ENCODE measurements around the gene ARHGAP30.

ARHGAP30 gene

DNA sequence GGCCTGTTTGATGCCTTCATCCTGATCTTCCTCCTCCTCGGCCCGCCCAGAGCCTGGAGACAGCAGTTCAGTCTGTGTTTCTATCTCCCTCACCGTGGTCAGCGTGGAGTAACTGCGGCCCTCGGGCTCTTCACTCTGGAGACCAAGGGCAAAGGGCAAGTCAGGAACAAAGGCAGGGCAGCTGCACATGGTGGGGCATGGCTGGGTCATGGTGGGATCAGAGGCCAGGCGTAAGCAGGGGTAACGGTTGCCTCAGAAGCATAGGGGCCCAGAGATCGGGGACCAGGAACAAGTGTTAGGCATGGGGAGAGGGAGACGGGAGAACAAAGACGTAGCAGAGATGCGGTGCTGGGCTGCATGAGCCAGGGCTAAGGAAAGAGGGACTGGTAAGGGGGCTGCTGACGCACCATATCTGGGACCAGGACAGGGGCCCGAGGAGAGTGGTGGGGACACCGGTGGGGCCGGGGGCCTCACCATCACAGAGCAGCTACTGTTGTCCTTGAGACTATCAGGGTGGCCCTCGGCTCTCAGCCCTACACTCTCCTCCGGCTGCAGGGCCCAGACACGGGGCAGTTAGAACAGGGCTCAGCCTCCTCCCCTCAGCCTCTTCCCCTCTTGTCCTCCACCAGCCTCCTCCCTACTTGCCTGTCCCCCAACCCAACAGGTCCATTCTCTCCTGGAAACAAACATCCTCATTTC lies 3.2 kb upstream of the ARHGAP30 start:
- Histone ChIP-seq H2AFZ (ENCODE audit: low read depth) (no peak overlapping the region), H3K79me2 (ENCODE audit: insufficient read depth, low read depth) (peaks cover 18% of the 10 kb centered on the region), H3K4me1 (ENCODE audit: low read depth, poor library complexity, severe bottlenecking) (peaks cover 32% of the 10 kb centered on the region), H3K9ac (no peak overlapping the region), H4K20me1 (ENCODE audit: insufficient read depth) (no peaks in the 10 kb centered on the region), H3K4me3 (IDR thresholded peaks at IDR 0.05; ENCODE audit: insufficient read depth, low read depth, low read length) (no peak overlapping the region), H3K27ac (no peak overlapping the region), H3K27me3 (ENCODE audit: insufficient read depth, low read depth) (no peaks in the 10 kb centered on the region), H3K4me2 (no peak overlapping the region), H3K36me3 (ENCODE audit: insufficient read depth) (no peaks in the 10 kb centered on the region)
- TF ChIP-seq CTCF (conservative IDR thresholded peaks at IDR 0.05; ENCODE audit: low read depth, low read length) = no peak; the same call in 1 of the 2 replicates

- H2AFZ ChIP-seq (ENCODE audit: low read depth) = 0 out of 2 replicates have a peak overlapping the region, but pooled peaks have one; percentile 2
Observed at GRCh38 chr1:161071886-161072371, 2.2 kb upstream of the ARHGAP30 start.

GRCh38 chr1:161070761-161071160 lies 1.1 kb upstream of the ARHGAP30 start:
- Histone ChIP-seq H3K27me3 (ENCODE audit: insufficient read depth, low read depth) (no peaks in the 10 kb centered on the region), H3K4me1 (ENCODE audit: low read depth, poor library complexity, severe bottlenecking) (peaks cover 44% of the 10 kb centered on the region), H2AFZ (ENCODE audit: low read depth) (peak overlapping the region; percentile 78; the same call in 1 of the 2 replicates), H3K27ac (peak overlapping the region; percentile 79; the same call in 1 of the 2 replicates), H3K79me2 (ENCODE audit: insufficient read depth, low read depth) (peaks cover 39% of the 10 kb centered on the region), H3K4me3 (IDR thresholded peaks at IDR 0.05; ENCODE audit: insufficient read depth, low read depth, low read length) (no peak overlapping the region), H4K20me1 (ENCODE audit: insufficient read depth) (no peaks in the 10 kb centered on the region), H3K4me2 (peak overlapping the region; percentile 96; the same call in 1 of the 2 replicates), H3K36me3 (ENCODE audit: insufficient read depth) (no peaks in the 10 kb centered on the region), H3K9ac (no peak overlapping the region)
- no peak; the same call in 1 of the 2 replicates for TF ChIP-seq CTCF (conservative IDR thresholded peaks at IDR 0.05; ENCODE audit: low read depth, low read length)

More at GRCh38 chr1:161071886-161072371, 2.2 kb upstream of the ARHGAP30 start:
- H3K9ac ChIP-seq = no peak overlapping the region
- no peak overlapping the region for H3K4me3 ChIP-seq (IDR thresholded peaks at IDR 0.05; ENCODE audit: insufficient read depth, low read depth, low read length)
- peaks cover 41% of the 10 kb centered on the region for H3K4me1 ChIP-seq (ENCODE audit: low read depth, poor library complexity, severe bottlenecking)
- H3K4me2 ChIP-seq = no peak overlapping the region
- peaks cover 27% of the 10 kb centered on the region for H3K79me2 ChIP-seq (ENCODE audit: insufficient read depth, low read depth)
- no peaks in the 10 kb centered on the region for H3K36me3 ChIP-seq (ENCODE audit: insufficient read depth)
- H3K27me3 ChIP-seq (ENCODE audit: insufficient read depth, low read depth) = no peaks in the 10 kb centered on the region
- H3K27ac ChIP-seq = no peak overlapping the region
- TF ChIP-seq CTCF (conservative IDR thresholded peaks at IDR 0.05; ENCODE audit: low read depth, low read length) = peak; percentile 88
- H4K20me1 ChIP-seq (ENCODE audit: insufficient read depth) = no peaks in the 10 kb centered on the region

DNA sequence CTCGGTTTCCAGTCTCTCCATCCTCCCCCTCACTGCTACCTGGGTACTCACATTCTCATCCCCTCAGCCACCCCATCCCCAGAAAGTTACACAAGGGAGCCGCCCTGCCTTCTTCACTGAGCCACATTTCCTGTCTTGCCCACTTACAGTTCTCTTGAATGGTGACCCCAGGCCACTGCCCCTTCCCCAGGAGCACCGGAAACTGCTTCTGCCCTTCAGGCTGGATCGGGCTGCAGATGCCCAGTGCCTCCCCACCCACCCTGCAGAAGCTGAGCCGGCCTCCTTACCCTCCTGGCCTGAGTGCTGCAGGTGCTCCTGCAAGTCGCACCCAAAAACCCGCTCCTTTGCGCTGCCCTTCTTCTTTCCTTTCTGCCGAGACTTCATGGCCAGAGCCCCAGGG lies 450 bp downstream of the ARHGAP30 start:
- Histone ChIP-seq H3K4me1 (ENCODE audit: low read depth, poor library complexity, severe bottlenecking) (peaks cover 58% of the 10 kb centered on the region), H3K9ac (peak overlapping the region; percentile 93), H3K27me3 (ENCODE audit: insufficient read depth, low read depth) (no peaks in the 10 kb centered on the region), H2AFZ (ENCODE audit: low read depth) (peak overlapping the region; percentile 78), H3K4me2 (peak overlapping the region; percentile 96), H3K36me3 (ENCODE audit: insufficient read depth) (no peaks in the 10 kb centered on the region), H3K4me3 (IDR thresholded peaks at IDR 0.05; ENCODE audit: insufficient read depth, low read depth, low read length) (peak overlapping the region; percentile 100), H3K27ac (peak overlapping the region; percentile 79), H4K20me1 (ENCODE audit: insufficient read depth) (no peaks in the 10 kb centered on the region), H3K79me2 (ENCODE audit: insufficient read depth, low read depth) (peaks cover 46% of the 10 kb centered on the region)
- TF ChIP-seq CTCF (conservative IDR thresholded peaks at IDR 0.05; ENCODE audit: low read depth, low read length) = 0 out of 2 replicates have a peak, but pooled peaks have one; percentile 19
